Measurements from ENCODE around the gene CDK5. TPM values are rescaled to one million over a fixed set of nuclear protein-coding genes. Genes with fewer than 3 reads are reported as not detected.

The CDK5 gene
- total and polyA plus RNA-seq, 2 of the 13 experiments (the other 11 are each of a cell fraction or from before 2014, with no cell fraction given): 16.4 to 21.3 TPM

DNA sequence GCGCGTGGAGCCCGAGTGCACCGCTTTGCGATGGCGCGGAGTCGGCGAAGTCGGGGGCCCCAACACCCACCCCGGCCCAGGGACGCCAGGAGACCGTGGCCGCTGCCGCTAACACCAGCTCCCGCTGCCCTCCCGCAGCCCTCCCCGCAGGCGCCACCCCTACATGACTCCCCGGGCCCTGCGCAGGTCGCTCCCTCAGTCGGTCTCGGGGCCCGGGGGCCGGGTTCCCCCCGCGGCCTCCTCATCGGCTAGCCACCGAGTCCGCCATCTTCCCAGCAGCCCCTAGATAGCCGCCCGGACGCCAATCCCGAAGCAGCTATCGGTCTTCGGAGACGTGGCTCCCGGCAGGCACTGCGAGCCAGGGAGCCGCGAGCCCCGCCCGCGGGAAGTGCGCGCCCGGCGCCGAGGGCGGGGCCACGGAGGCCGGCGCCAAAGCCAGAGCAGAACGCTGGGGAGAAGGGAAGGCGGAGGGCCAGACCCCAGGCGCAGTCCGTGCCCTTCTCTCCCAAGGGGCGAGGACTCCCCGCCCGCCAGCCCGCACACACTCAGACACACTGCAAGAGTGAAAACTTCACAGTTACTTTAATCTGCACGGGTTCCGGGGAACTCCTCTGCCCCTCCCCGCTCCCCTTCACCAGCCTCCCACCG lies 22.9 kb upstream of the CDK5 start, which contains the start of gene FASTK (continued):
- TF ChIP-seq ZNF564 (CRISPR knock-in tag; IDR thresholded peaks at IDR 0.05): peak; percentile 9; the same call in 1 of the 2 replicates
- TF ChIP-seq ZNF652 (CRISPR knock-in tag; IDR thresholded peaks at IDR 0.05; ENCODE audit: borderline replicate concordance, low read depth): no peak
- no peak for TF ChIP-seq ZNF672 (CRISPR knock-in tag; IDR thresholded peaks at IDR 0.05)
- TF ChIP-seq, protein P1, sequence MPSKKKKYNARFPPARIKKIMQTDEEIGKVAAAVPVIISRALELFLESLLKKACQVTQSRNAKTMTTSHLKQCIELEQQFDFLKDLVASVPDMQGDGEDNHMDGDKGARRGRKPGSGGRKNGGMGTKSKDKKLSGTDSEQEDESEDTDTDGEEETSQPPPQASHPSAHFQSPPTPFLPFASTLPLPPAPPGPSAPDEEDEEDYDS (CRISPR knock-in tag; IDR thresholded peaks at IDR 0.05): peak; percentile 77
- no peak for TF ChIP-seq NCOA5 (CRISPR knock-in tag; IDR thresholded peaks at IDR 0.05)
- 0 out of 2 replicates have a peak, but pooled peaks have one; percentile 50 for TF ChIP-seq ZNF354B (CRISPR knock-in tag; IDR thresholded peaks at IDR 0.05)
- TF ChIP-seq FOXJ3 (CRISPR knock-in tag; IDR thresholded peaks at IDR 0.05; ENCODE audit: borderline replicate concordance): no peak
- 0 out of 2 replicates have a peak, but pooled peaks have one; percentile 25 for TF ChIP-seq SRY (CRISPR knock-in tag; IDR thresholded peaks at IDR 0.05)
- TF ChIP-seq, protein P2, sequence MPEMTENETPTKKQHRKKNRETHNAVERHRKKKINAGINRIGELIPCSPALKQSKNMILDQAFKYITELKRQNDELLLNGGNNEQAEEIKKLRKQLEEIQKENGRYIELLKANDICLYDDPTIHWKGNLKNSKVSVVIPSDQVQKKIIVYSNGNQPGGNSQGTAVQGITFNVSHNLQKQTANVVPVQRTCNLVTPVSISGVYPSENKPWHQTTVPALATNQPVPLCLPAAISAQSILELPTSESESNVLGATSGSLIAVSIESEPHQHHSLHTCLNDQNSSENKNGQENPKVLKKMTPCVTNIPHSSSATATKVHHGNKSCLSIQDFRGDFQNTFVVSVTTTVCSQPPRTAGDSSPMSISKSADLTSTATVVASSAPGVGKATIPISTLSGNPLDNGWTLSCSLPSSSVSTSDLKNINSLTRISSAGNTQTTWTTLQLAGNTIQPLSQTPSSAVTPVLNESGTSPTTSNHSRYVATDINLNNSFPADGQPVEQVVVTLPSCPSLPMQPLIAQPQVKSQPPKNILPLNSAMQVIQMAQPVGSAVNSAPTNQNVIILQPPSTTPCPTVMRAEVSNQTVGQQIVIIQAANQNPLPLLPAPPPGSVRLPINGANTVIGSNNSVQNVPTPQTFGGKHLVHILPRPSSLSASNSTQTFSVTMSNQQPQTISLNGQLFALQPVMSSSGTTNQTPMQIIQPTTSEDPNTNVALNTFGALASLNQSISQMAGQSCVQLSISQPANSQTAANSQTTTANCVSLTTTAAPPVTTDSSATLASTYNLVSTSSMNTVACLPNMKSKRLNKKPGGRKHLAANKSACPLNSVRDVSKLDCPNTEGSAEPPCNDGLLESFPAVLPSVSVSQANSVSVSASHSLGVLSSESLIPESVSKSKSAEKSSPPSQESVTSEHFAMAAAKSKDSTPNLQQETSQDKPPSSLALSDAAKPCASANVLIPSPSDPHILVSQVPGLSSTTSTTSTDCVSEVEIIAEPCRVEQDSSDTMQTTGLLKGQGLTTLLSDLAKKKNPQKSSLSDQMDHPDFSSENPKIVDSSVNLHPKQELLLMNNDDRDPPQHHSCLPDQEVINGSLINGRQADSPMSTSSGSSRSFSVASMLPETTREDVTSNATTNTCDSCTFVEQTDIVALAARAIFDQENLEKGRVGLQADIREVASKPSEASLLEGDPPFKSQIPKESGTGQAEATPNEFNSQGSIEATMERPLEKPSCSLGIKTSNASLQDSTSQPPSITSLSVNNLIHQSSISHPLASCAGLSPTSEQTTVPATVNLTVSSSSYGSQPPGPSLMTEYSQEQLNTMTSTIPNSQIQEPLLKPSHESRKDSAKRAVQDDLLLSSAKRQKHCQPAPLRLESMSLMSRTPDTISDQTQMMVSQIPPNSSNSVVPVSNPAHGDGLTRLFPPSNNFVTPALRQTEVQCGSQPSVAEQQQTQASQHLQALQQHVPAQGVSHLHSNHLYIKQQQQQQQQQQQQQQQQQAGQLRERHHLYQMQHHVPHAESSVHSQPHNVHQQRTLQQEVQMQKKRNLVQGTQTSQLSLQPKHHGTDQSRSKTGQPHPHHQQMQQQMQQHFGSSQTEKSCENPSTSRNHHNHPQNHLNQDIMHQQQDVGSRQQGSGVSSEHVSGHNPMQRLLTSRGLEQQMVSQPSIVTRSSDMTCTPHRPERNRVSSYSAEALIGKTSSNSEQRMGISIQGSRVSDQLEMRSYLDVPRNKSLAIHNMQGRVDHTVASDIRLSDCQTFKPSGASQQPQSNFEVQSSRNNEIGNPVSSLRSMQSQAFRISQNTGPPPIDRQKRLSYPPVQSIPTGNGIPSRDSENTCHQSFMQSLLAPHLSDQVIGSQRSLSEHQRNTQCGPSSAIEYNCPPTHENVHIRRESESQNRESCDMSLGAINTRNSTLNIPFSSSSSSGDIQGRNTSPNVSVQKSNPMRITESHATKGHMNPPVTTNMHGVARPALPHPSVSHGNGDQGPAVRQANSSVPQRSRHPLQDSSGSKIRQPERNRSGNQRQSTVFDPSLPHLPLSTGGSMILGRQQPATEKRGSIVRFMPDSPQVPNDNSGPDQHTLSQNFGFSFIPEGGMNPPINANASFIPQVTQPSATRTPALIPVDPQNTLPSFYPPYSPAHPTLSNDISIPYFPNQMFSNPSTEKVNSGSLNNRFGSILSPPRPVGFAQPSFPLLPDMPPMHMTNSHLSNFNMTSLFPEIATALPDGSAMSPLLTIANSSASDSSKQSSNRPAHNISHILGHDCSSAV (CRISPR knock-in tag; IDR thresholded peaks at IDR 0.05; ENCODE audit: borderline replicate concordance): 0 out of 2 replicates have a peak, but pooled peaks have one; percentile 18
- TF ChIP-seq REXO4 (CRISPR knock-in tag; IDR thresholded peaks at IDR 0.05; ENCODE audit: borderline replicate concordance): no peak
- TF ChIP-seq GATA4 (IDR thresholded peaks at IDR 0.05; ENCODE audit: borderline replicate concordance, low read depth): peak; percentile 15; the same call in 1 of the 2 replicates
- TF ChIP-seq ZNF451 (CRISPR knock-in tag; IDR thresholded peaks at IDR 0.05): peak; percentile 29; the same call in 1 of the 2 replicates

Data from HepG2 (cell line).